GM21360 (cell line): ENCODE data around the gene SLC6A8.

Source experiments
- ATAC-seq: cut with Tn5 transposase; IDR thresholded peaks from one replicate; pipeline ENCODE4 v1.9.1; 2021; ENCODE audit warnings: mild to moderate bottlenecking, moderate library complexity; ENCODE audit not compliant: unreplicated experiment

Gene SLC6A8

GRCh38 chrX:153647461-153648357 lies 40.0 kb upstream of the SLC6A8 start:
- no peak for ATAC-seq

- ATAC-seq: no peak
Measured at GRCh38 chrX:153648358-153649177, 39.2 kb upstream of the SLC6A8 start.

- no peak for ATAC-seq
Measured at GRCh38 chrX:153649178-153649914, 38.4 kb upstream of the SLC6A8 start.

GRCh38 chrX:153649915-153650782 lies 37.6 kb upstream of the SLC6A8 start:
- ATAC-seq: no peak

GRCh38 chrX:153650959-153651358 lies 36.8 kb upstream of the SLC6A8 start:
- ATAC-seq: no peak

GRCh38 chrX:153651540-153652079 lies 36.1 kb upstream of the SLC6A8 start:
- ATAC-seq: no peak

- ATAC-seq: no peak
Measured at GRCh38 chrX:153653556-153653955, 34.2 kb upstream of the SLC6A8 start.

GRCh38 chrX:153657161-153657560 lies 30.6 kb upstream of the SLC6A8 start:
- ATAC-seq: no peak

GRCh38 chrX:153659268-153659667 lies 28.5 kb upstream of the SLC6A8 start:
- ATAC-seq: no peak

- no peak for ATAC-seq
Measured at GRCh38 chrX:153662266-153662665, 25.5 kb upstream of the SLC6A8 start.

- ATAC-seq: no peak
Measured at GRCh38 chrX:153665726-153666306, 21.9 kb upstream of the SLC6A8 start.

- no peak for ATAC-seq
Measured at GRCh38 chrX:153667281-153667955, 20.3 kb upstream of the SLC6A8 start.

- no peak for ATAC-seq
Measured at GRCh38 chrX:153667956-153668396, 19.8 kb upstream of the SLC6A8 start.

GRCh38 chrX:153668423-153669173 lies 19.1 kb upstream of the SLC6A8 start:
- no peak for ATAC-seq

GRCh38 chrX:153669174-153669890 lies 18.4 kb upstream of the SLC6A8 start:
- no peak for ATAC-seq

GRCh38 chrX:153669901-153670731 lies 17.6 kb upstream of the SLC6A8 start:
- ATAC-seq: no peak
